ENCODE measurements around the gene ZNF799. TPM values are rescaled to one million over a fixed set of nuclear protein-coding genes. Genes with fewer than 3 reads are reported as not detected.
A peak's percentile ranks its signal among the peaks of the same experiment; 100 is the strongest.
"Not testable (repeated sequence)": the region's sequence is repeated elsewhere in the genome, so short reads cannot be mapped to it uniquely, and the experiment has no call there.

Gene ZNF799
- total and polyA plus RNA-seq, 5 donors: 2.1 to 3.4 (median 3.0) TPM

- Histone ChIP-seq H3K27me3 (ENCODE audit: control insufficient read depth, insufficient read depth) (no peaks in the 10 kb centered on the region), H3K9me3 (ENCODE audit: control insufficient read depth, low read length) (no peaks in the 10 kb centered on the region), H3K4me3 (ENCODE audit: low read length) (no peak overlapping the region), H3K27ac (ENCODE audit: low read length) (no peak overlapping the region), H3K4me1 (ENCODE audit: control insufficient read depth, insufficient read depth, low read length) (no peaks in the 10 kb centered on the region)
- WGBS: 96% methylated on average over 2 of the region's 2 CpGs
- intact Hi-C loops (cut with DNase I): no loop called here
- DNase-seq (no peak), ATAC-seq (no peak)
Observed at GRCh38 chr19:12411893-12412292, 10.8 kb upstream of the ZNF799 start.

GRCh38 chr19:12399901-12400632 lies 1.0 kb downstream of the ZNF799 start:
- ATAC-seq: peak in 1 of 2 donors; percentile 27
- intact Hi-C loops (cut with DNase I); H3K9me3 ChIP-seq (ENCODE audit: control insufficient read depth, low read length); H3K27me3 ChIP-seq (ENCODE audit: control insufficient read depth, insufficient read depth); DNase-seq; H3K4me1 ChIP-seq (ENCODE audit: control insufficient read depth, insufficient read depth, low read length): not testable (repeated sequence)
- peak overlapping the region; percentile 69 for H3K27ac ChIP-seq (ENCODE audit: low read length)
- peak overlapping the region; percentile 73 for H3K4me3 ChIP-seq (ENCODE audit: low read length)
- 4% methylated on average over 23 of the region's 23 CpGs for WGBS

GRCh38 chr19:12391148-12391547 lies 9.9 kb downstream of the ZNF799 start:
- H3K27me3 ChIP-seq (ENCODE audit: control insufficient read depth, insufficient read depth); intact Hi-C loops (cut with DNase I): not testable (repeated sequence)
- 95% methylated on average over 6 of the region's 6 CpGs for WGBS

GRCh38 chr19:12386365-12386764 lies 14.7 kb downstream of the ZNF799 start:
- WGBS: 93% methylated on average over 2 of the region's 2 CpGs
- intact Hi-C loops (cut with DNase I); H3K4me3 ChIP-seq (ENCODE audit: low read length); H3K27me3 ChIP-seq (ENCODE audit: control insufficient read depth, insufficient read depth); H3K27ac ChIP-seq (ENCODE audit: low read length); H3K4me1 ChIP-seq (ENCODE audit: control insufficient read depth, insufficient read depth, low read length); H3K9me3 ChIP-seq (ENCODE audit: control insufficient read depth, low read length); DNase-seq; ATAC-seq: not testable (repeated sequence)

More at GRCh38 chr19:12391148-12391547, 9.9 kb downstream of the ZNF799 start:
- not testable (repeated sequence) for H3K9me3 ChIP-seq (ENCODE audit: control insufficient read depth, low read length); H3K4me3 ChIP-seq (ENCODE audit: low read length); DNase-seq; ATAC-seq; H3K27ac ChIP-seq (ENCODE audit: low read length); H3K4me1 ChIP-seq (ENCODE audit: control insufficient read depth, insufficient read depth, low read length)

- DNase-seq (no peak), ATAC-seq (no peak)
- 84% methylated on average over 2 of the region's 2 CpGs for WGBS
- no peaks in the 10 kb centered on the region for H3K27me3 ChIP-seq (ENCODE audit: control insufficient read depth, insufficient read depth)
- H3K27ac ChIP-seq (ENCODE audit: low read length): no peak overlapping the region
- intact Hi-C loops (cut with DNase I): no loop called here
- H3K4me3 ChIP-seq (ENCODE audit: low read length): no peak overlapping the region
- no peaks in the 10 kb centered on the region for H3K4me1 ChIP-seq (ENCODE audit: control insufficient read depth, insufficient read depth, low read length)
- peaks cover 3% of the 10 kb centered on the region for H3K9me3 ChIP-seq (ENCODE audit: control insufficient read depth, low read length)
Observed at GRCh38 chr19:12380444-12380737, 20.7 kb downstream of the ZNF799 start.

GRCh38 chr19:12379732-12380443 lies 21.2 kb downstream of the ZNF799 start:
- no peak for DNase-seq
- no peak overlapping the region for H3K4me3 ChIP-seq (ENCODE audit: low read length)
- H3K4me1 ChIP-seq (ENCODE audit: control insufficient read depth, insufficient read depth, low read length): no peaks in the 10 kb centered on the region
- intact Hi-C loops (cut with DNase I): no loop called here
- H3K9me3 ChIP-seq (ENCODE audit: control insufficient read depth, low read length): peaks cover 3% of the 10 kb centered on the region
- 94% methylated on average over 5 of the region's 5 CpGs for WGBS
- ATAC-seq: no peak
- H3K27ac ChIP-seq (ENCODE audit: low read length): no peak overlapping the region
- H3K27me3 ChIP-seq (ENCODE audit: control insufficient read depth, insufficient read depth): no peaks in the 10 kb centered on the region

- no peaks in the 10 kb centered on the region for H3K4me1 ChIP-seq (ENCODE audit: control insufficient read depth, insufficient read depth, low read length)
- DNase-seq (no peak), ATAC-seq (no peak)
- H3K27ac ChIP-seq (ENCODE audit: low read length): no peak overlapping the region
- peaks cover 3% of the 10 kb centered on the region for H3K9me3 ChIP-seq (ENCODE audit: control insufficient read depth, low read length)
- no peak overlapping the region for H3K4me3 ChIP-seq (ENCODE audit: low read length)
- H3K27me3 ChIP-seq (ENCODE audit: control insufficient read depth, insufficient read depth): no peaks in the 10 kb centered on the region
- intact Hi-C loops (cut with DNase I): no loop called here
- 91% methylated on average over 1 of the region's 1 CpG for WGBS
Observed at GRCh38 chr19:12374026-12374425, 27.0 kb downstream of the ZNF799 start.

GRCh38 chr19:12365236-12366162 lies 35.6 kb downstream of the ZNF799 start, which contains the start of gene ZNF442:
Gene ZNF442, minus strand, starts transcription at chr19:12365683. Its CDS starts 2,052 bp downstream, at chr19:12363631.
- peak within 1 kb of the TSS; percentile 90 for H3K4me3 ChIP-seq (ENCODE audit: low read length)
- DNase-seq (peak; percentile 98 to 99 (median 98)), ATAC-seq (peak; percentile 99)
- H3K4me1 ChIP-seq (ENCODE audit: control insufficient read depth, insufficient read depth, low read length): no peaks in the 10 kb centered on the region
- no peaks in the 10 kb centered on the region for H3K9me3 ChIP-seq (ENCODE audit: control insufficient read depth, low read length)
- H3K27me3 ChIP-seq (ENCODE audit: control insufficient read depth, insufficient read depth): no peaks in the 10 kb centered on the region
- intact Hi-C loops (cut with DNase I): no loop called here
- peak within 1 kb of the TSS; percentile 88 for H3K27ac ChIP-seq (ENCODE audit: low read length)
- under 1% methylated on average over 51 of the region's 51 CpGs for WGBS

- ATAC-seq: peak; percentile 1 to 2
- intact Hi-C loops (cut with DNase I): no loop called here
Observed at GRCh38 chr19:12364391-12365235, 36.5 kb downstream of the ZNF799 start.

GRCh38 chr19:12362236-12362635 lies 38.8 kb downstream of the ZNF799 start:
- H3K4me1 ChIP-seq (ENCODE audit: control insufficient read depth, insufficient read depth, low read length); ATAC-seq; H3K4me3 ChIP-seq (ENCODE audit: low read length); H3K9me3 ChIP-seq (ENCODE audit: control insufficient read depth, low read length); intact Hi-C loops (cut with DNase I); H3K27ac ChIP-seq (ENCODE audit: low read length); H3K27me3 ChIP-seq (ENCODE audit: control insufficient read depth, insufficient read depth): not testable (repeated sequence)
- DNase-seq: peak in 2 of 3 donors; percentile 52
- WGBS: 95% methylated on average over 30 of the region's 30 CpGs

More at GRCh38 chr19:12364391-12365235, 36.5 kb downstream of the ZNF799 start:
- Histone ChIP-seq H3K4me3 (ENCODE audit: low read length) (peak overlapping the region; percentile 90), H3K27me3 (ENCODE audit: control insufficient read depth, insufficient read depth) (no peaks in the 10 kb centered on the region), H3K4me1 (ENCODE audit: control insufficient read depth, insufficient read depth, low read length) (no peaks in the 10 kb centered on the region), H3K9me3 (ENCODE audit: control insufficient read depth, low read length) (no peaks in the 10 kb centered on the region), H3K27ac (ENCODE audit: low read length) (peak overlapping the region; percentile 88)
- peak; percentile 28 to 66 (median 57) for DNase-seq
- 3% methylated on average over 28 of the region's 28 CpGs for WGBS

Measured in right cardiac atrium (tissue), 5 donors.